ENCODE data around the gene SLC2A1. TPM values are rescaled to one million over a fixed set of nuclear protein-coding genes. Genes with fewer than 3 reads are reported as not detected.

SLC2A1 gene
- total and polyA plus RNA-seq, 9 of the 15 experiments (the other 6 are each of a cell fraction or from before 2014, with no cell fraction given), result 12.6 to 153 (median 48.0) TPM

DNA sequence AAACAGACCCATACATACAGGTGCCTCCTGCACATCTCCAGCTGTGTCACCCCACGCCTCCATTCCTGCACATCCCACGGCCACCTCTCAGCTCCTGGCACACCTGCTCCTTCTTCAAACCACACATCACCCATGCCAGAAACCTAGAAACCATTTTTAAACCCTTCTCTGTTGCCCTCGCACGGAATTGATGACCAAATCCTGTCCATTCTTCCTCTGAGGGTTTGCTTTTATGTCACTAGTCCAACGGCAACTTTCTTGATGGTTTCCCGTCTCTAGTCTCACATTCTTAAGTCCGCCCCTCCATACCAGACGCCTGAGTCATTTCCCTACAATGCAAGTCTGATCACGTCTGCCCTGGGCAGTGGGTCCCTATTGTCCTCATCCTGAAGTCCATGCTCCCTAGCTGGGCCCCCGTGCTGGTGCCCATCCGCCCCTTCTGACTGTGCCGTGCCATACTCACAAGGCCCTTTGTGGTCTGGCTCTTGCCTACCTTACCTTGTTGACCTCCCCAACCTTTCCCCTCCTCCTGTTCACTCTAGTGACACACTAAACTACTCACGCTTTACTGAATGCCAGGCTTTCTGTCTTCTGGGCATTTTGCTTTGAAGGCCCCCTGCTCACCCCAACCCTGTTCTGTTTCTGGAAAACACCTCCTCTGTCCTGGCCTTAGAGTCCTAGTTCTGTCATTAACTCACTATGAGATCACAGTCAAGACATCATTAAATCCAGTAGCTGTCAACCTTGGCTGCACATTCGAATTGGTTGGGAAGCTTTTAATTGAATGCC is 17.6 kb downstream of the SLC2A1 start (continued):
- TF ChIP-seq, protein P1, sequence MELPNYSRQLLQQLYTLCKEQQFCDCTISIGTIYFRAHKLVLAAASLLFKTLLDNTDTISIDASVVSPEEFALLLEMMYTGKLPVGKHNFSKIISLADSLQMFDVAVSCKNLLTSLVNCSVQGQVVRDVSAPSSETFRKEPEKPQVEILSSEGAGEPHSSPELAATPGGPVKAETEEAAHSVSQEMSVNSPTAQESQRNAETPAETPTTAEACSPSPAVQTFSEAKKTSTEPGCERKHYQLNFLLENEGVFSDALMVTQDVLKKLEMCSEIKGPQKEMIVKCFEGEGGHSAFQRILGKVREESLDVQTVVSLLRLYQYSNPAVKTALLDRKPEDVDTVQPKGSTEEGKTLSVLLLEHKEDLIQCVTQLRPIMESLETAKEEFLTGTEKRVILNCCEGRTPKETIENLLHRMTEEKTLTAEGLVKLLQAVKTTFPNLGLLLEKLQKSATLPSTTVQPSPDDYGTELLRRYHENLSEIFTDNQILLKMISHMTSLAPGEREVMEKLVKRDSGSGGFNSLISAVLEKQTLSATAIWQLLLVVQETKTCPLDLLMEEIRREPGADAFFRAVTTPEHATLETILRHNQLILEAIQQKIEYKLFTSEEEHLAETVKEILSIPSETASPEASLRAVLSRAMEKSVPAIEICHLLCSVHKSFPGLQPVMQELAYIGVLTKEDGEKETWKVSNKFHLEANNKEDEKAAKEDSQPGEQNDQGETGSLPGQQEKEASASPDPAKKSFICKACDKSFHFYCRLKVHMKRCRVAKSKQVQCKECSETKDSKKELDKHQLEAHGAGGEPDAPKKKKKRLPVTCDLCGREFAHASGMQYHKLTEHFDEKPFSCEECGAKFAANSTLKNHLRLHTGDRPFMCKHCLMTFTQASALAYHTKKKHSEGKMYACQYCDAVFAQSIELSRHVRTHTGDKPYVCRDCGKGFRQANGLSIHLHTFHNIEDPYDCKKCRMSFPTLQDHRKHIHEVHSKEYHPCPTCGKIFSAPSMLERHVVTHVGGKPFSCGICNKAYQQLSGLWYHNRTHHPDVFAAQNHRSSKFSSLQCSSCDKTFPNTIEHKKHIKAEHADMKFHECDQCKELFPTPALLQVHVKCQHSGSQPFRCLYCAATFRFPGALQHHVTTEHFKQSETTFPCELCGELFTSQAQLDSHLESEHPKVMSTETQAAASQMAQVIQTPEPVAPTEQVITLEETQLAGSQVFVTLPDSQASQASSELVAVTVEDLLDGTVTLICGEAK (IDR thresholded peaks at IDR 0.05), result no peak
- TF ChIP-seq, protein P1 (CRISPR knock-in tag; IDR thresholded peaks at IDR 0.05), result 0 out of 2 replicates have a peak, but pooled peaks have one; percentile 23
- TF ChIP-seq, protein P2, sequence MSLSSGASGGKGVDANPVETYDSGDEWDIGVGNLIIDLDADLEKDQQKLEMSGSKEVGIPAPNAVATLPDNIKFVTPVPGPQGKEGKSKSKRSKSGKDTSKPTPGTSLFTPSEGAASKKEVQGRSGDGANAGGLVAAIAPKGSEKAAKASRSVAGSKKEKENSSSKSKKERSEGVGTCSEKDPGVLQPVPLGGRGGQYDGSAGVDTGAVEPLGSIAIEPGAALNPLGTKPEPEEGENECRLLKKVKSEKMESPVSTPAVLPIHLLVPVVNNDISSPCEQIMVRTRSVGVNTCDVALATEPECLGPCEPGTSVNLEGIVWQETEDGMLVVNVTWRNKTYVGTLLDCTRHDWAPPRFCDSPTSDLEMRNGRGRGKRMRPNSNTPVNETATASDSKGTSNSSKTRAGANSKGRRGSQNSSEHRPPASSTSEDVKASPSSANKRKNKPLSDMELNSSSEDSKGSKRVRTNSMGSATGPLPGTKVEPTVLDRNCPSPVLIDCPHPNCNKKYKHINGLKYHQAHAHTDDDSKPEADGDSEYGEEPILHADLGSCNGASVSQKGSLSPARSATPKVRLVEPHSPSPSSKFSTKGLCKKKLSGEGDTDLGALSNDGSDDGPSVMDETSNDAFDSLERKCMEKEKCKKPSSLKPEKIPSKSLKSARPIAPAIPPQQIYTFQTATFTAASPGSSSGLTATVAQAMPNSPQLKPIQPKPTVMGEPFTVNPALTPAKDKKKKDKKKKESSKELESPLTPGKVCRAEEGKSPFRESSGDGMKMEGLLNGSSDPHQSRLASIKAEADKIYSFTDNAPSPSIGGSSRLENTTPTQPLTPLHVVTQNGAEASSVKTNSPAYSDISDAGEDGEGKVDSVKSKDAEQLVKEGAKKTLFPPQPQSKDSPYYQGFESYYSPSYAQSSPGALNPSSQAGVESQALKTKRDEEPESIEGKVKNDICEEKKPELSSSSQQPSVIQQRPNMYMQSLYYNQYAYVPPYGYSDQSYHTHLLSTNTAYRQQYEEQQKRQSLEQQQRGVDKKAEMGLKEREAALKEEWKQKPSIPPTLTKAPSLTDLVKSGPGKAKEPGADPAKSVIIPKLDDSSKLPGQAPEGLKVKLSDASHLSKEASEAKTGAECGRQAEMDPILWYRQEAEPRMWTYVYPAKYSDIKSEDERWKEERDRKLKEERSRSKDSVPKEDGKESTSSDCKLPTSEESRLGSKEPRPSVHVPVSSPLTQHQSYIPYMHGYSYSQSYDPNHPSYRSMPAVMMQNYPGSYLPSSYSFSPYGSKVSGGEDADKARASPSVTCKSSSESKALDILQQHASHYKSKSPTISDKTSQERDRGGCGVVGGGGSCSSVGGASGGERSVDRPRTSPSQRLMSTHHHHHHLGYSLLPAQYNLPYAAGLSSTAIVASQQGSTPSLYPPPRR (CRISPR knock-in tag; IDR thresholded peaks at IDR 0.05; ENCODE audit: borderline replicate concordance), result peak; percentile 64; the same call in 1 of the 2 replicates
- TF ChIP-seq SRF (CRISPR knock-in tag; IDR thresholded peaks at IDR 0.05) (no peak), DMBX1 (CRISPR knock-in tag; IDR thresholded peaks at IDR 0.05; ENCODE audit: borderline replicate concordance) (peak; percentile 65; the same call in 1 of the 2 replicates), MTA3 (IDR thresholded peaks at IDR 0.05; ENCODE audit: borderline replicate concordance) (no peak)
